ENCODE results near the gene KLC1.
"Not testable (repeated sequence)": the region's sequence is repeated elsewhere in the genome, so short reads cannot be mapped to it uniquely, and the experiment has no call there.

Gene KLC1

DNA sequence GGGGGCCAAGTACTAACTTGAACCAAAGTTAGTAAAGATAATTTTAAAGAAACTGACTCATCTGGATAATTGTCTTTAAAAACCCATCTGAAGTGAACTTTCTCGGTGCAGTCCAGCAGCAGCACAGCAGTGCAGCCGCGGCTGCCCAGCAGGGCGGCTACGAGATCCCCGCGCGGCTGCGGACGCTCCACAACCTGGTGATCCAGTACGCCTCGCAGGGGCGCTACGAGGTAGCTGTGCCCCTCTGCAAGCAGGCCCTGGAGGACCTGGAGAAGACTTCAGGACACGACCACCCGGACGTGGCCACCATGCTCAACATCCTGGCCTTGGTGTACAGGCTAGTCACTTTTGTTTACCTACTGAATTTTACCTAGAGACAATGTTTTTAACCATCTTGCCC is 33.6 kb downstream of the KLC1 start:
- no peak for DNase-seq

DNA sequence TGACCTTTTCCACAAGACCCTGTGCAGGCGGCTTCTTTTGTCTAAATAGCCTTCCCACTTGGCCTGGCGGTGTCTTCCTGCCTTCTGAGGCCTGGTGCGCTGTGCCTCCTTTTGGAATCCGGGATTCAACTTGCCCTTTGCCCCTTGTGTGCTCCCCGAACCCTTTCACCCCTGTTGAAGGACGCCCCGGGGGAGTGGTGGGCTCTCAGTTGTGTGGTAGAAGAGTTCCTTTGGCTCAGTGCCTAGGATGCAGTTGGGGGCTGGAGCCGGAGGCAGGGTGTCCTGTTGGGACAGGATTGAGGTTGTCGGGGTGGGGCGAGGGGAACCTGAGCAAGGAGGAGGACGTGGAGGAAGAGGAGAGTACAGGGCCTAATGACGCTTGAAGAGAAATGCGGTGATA is 34.5 kb downstream of the KLC1 start:
- DNase-seq = no peak

DNA sequence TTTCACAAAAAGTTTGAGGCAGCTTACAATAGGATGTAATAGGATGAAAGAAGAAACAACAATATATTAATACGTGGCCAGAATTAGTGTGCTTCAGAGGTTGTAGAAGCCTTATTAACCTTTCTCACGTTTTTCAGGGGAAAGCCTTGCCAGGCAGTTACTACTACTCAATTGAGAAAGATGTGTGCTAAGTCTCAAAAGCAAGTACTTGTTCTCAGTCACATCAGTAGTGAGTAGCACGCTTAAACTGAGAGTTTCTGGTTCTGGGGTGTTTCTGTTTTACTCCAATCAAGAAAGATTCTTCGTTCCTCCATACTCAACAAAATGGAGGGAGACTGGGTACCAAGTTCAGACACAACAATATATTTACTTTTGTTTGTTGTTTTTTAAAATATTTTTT is 38.7 kb downstream of the KLC1 start:
- no peak for DNase-seq

DNA sequence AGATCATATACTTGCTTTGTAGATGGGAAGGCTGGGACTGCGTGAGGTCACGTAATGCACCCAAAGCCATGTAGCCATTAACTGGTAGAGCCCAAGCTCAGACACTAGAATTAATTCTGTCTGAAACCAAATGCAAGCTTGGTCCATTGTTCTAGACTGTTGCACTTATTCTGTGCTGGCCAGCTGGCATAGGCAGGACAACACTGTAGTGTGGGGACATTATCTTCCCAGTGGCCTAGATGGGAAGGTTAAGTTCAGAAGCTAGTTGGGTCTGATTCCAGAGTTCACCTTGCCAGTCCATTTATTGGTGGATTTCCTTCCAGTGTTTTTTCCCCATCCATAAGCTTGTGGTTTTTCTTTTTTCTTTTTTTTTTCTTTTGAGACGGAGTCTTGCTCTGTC is 39.1 kb downstream of the KLC1 start:
- DNase-seq = no peak

DNA sequence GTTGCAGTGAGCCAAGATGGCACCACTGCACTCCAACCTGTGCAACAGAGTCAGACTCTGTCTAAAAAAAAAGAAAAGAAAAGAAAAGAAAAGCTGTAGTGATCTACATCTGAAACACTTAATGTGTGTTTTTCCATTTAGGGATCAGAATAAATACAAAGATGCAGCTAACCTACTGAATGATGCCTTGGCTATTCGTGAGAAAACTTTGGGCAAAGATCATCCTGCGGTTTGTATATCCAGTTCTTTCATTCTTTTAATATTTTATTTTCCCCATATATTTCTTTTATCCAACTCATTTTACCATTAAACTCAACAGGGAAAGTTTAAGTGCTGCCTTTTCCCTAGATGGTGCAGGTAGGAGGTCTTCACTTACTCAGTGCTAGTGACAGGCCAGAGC is 40.4 kb downstream of the KLC1 start:
- DNase-seq = no peak

DNA sequence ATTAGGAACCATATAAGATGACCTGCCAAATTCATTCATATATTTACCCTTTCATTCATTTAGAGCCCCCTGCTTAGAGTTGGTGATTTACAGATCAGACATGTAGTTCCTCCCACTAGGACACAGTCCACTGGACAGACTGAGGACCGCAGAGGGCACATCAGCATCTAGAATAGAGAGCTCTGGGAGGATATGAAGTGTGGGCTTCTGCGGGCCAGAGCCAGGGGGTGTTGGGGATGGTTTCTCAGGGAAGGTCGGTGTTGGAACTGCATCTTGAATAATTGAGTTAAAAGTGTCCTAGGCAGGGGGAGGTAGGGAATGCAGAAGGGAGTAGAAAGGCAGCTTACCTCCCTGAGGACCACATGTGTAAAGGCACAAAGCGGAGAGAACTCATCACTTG is 42.9 kb downstream of the KLC1 start:
- no peak for DNase-seq

DNA sequence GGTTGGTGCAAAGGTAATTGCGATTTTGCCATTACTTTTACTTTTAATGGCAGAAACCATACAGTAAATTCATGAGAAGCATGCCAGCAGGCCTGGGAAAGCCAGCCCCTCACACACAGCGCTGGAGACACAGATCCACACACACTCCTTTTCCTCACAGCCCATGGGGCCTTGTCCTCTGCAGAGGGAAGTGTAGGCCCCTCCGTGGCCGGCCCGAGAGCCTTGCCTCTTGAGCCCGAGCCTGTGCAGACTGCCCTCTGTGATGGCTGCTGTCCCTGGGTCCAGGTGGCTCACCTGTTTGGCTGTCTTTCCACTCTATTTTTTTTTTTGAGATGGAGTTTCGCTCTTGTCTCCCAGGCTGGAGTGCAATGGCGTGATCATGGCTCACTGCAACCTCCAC is 46.9 kb downstream of the KLC1 start:
- DNase-seq = no peak

DNA sequence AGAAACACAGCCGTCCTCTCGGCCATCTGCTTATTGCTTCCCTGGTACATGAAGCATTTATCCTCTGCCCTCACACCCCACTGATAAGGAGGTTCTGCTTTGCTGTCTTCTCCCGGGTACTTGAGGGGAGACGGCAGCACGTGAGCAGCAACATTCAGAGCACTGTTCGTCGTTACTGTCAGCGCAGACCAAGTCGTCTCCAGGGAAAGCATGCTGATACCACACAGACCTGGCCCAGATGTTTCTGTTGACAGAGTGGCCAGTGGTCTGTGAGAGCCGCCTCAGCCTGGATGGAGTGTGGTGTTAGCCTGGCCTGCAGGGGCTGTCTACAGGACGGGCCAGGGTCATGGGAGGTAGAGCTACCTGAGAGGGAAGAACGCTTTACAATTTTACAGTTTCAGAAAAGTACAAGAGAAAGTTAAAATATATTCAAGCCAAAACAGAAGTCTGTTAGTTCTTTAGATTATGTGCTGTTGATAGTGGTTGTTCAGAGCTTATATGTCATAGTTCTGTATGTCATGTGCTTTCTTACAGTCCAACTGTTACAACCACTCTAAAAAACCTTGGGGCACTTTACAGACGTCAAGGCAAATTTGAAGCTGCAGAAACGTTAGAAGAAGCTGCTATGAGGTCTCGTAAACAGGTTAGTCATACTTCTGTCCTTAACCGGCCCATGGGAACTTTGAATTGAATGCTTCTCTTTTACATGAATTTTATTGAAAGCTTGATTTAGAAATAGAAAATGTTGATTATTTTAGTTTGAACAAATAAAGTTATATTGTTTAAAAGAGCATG is 48.1 kb downstream of the KLC1 start:
- DNase-seq = no peak

DNA sequence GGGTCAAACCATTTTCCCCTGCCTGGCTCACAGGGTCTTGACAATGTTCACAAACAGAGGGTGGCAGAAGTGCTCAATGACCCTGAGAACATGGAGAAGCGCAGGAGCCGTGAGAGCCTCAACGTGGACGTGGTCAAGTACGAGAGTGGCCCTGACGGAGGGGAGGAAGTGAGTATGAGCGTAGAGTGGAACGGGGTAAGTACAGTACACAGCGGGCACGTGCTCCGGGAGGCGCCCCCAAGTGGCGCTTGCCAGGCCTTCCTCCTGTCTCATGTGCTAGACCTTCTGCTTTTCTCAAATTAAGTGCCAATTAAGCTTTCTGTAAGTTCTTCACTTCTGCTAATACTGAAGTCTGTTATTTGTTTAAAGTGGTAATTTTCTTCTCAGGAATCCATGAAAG is 50.3 kb downstream of the KLC1 start:
- no peak for DNase-seq

DNA sequence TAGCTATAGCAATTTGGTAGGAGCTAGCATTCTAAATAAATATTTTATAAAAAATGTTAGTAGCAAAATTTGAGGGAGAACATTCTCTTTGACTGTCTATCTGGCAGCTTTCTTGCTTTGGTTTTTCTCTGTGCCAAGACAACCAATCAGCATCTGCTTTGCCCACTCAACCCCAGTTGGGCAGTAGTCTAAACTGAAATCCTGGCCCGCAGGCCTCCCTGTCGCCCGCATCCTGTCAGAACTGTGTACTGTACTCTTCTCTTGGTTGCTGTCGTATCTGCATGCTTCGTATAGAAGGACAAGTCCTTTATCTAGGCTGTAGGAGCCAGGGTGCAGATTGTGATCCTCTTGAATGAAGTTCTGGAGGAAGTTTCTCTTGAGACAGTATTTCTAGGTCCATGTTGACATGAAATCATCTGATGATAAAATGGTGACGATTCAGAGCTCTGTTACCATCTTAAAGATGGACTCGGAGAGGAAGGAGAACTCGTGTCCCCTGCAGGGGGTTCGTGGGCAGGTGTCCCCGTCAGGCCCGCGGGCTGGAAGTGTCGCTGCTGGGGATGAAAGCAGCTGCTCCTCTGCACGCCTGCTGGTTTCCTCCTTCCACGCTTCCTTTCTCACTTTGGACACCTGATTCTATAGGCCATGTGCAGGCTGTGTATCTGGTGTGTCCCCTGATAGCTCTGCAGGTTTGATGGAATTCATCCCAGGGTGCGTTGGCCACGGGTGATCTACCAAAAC is 51.6 kb downstream of the KLC1 start:
- no peak for DNase-seq

DNA sequence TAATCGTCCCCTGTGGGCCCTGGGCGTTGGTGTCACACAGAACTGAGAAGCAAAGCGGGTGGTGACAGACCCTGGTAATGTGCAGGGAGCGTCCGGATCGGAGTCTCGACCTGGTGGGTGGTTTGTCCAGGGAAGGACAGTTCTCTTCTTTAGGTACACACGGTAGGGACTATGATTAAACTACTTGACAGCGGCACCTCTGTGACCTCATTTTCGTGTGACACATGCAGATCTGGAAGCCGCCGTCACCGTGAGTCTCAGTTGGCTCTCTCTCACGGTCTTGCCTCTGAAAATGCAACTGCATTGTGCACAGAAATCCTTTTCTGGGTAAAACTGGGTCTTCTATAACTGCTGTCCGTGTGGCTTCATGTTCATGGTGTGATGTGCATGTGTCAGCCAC is 54.1 kb downstream of the KLC1 start:
- DNase-seq = no peak

DNA sequence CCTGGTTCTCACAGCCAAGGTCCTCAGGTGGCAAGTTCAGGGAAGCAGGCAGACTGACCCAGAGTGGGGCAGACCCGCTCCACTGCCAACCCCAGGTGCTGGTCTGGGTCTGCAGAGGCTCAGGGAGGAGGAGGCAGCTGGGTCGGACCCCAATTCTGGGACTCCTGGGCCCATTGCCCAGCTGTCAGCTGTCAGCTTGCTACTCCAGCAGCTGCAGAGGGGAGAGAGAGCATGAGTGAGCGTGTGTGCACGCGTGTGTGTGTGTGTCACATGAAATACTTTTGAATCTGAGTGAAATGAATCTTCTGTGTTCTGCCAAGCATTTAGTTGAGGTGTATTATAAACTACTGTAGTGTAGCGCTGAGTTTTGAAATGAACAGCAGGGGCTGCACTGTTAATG is 55.5 kb downstream of the KLC1 start:
- DNase-seq = no peak

DNA sequence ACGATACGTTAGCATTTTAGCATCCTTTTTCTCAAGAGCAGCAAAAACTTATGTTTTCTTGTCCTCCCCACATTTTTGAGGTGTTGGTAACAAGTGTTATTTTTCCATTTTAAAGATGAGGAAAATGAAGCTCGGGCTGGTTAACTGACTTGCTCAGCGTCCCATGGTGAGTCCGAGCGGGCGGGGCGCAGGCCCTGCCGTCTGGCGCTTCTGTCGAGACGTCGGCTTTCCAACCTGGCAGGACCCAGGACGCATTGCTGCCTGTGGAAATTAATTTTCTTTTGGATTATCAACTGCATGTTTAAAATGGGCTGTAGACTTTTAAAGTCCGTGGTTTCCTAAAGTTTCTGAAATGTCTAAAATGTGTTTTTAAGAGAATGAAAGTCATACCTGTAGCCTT is 55.9 kb downstream of the KLC1 start:
- no peak for DNase-seq

DNA sequence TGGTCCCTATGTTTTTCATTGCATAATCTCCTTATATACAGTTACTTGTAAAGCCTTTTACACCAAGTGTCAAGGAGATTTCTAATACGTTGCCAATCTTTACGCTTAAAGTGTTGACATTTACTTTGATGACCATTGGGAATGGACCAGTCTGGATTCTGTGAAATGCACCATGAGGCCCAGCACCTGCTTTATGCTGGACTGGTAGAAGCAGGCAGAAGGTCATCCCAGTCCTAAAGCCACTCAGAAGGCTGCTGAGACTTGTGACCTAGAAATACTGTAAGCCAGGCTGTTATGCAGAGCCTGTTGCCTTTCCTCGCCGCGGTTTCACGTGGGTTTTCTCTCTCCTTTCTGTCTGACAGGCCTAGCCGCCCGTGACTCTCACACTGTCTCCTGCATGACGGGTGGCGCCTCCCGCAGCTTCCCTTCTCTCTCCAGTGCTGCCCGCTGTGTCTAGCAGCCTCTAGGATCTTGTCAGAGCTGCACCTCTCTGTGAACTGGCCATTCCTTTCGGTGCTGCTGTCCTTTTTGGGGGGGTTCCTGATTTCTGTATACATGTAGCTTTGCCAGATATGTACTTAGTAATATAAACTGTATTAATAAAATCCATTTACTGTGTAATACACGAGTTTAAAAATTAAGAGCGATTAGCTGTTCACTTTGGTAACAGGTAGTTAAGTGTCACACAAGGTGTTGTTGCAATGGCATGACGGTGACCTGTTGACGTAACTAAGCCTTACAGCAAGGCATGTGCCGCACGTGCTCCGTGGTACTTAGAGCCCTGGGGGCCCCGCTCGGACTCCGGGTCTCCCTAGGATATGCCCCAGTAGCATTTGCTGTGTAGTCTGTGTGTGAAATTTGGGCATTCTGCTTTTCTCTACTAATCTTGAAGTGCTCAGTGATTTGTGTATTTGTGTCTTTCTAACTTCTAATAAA is 56.5 kb downstream of the KLC1 start:
- no peak for DNase-seq

DNA sequence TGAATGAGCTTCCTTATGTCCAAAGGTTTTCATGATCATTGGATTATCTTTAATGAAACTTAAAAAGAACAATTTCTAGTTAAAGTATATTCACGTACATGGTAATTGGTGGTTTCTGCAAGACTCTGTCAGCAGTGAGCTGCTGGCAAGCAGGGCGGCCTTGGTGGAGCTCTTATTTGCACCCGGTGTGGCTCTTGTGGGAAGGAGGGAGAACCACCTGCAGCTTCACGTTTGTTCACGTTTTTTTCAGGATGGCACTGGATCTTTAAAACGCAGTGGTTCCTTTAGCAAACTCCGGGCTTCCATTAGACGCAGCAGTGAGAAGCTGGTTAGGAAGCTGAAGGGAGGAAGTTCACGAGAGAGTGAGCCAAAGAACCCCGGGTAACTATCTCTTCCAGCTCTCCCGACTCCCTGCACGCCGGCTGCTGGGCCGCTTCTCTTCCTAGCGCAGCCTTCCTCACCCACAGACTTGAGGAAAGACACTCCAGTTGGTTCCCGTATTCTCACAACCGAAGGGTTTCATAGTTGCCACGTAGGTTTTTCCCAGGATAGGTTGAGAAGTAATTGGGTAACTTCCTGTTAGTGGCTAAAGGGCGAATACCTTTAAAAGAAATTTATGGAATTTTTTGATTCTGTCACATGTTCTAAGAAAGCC is 57.9 kb downstream of the KLC1 start:
- no peak for DNase-seq

DNA sequence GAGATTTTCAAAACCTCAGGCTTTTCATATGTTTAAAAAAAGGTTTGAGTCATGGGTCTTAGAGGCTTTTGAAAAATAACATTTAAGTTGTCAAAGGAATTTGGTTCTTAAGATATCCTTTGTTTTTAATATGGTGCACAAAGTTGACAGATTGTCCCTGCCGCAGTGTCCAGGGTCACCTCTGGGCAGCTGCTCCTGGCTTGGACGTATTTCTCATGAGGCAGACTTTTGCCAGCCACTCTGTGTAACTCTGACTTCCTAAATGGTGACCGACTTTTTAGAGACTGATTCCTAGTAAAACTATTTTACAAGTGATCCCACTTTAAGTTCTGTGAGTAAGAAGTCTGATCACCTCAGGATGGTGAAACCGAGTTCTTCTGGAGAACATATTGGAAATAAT is 58.7 kb downstream of the KLC1 start:
- DNase-seq = no peak

DNA sequence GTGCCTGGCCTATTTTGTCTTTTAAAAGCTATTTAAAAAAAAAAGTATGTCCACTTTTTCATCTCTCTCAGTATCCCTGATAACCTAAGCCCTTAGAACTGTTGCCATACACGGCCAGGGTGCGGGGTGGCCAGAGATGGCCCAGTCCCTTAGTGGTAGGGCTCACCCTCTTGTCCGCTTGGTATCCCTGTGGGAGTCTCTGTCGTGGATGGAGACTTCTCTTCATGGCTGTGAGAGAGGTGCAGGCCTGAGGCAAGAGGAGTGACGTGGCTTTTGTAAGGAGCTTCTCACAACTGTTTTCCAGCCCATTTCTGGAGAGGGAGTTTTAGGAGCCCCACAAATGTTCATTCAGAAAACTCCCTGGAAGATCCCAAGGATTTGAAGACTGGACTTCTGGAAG is 59.4 kb downstream of the KLC1 start:
- DNase-seq = no peak

DNA sequence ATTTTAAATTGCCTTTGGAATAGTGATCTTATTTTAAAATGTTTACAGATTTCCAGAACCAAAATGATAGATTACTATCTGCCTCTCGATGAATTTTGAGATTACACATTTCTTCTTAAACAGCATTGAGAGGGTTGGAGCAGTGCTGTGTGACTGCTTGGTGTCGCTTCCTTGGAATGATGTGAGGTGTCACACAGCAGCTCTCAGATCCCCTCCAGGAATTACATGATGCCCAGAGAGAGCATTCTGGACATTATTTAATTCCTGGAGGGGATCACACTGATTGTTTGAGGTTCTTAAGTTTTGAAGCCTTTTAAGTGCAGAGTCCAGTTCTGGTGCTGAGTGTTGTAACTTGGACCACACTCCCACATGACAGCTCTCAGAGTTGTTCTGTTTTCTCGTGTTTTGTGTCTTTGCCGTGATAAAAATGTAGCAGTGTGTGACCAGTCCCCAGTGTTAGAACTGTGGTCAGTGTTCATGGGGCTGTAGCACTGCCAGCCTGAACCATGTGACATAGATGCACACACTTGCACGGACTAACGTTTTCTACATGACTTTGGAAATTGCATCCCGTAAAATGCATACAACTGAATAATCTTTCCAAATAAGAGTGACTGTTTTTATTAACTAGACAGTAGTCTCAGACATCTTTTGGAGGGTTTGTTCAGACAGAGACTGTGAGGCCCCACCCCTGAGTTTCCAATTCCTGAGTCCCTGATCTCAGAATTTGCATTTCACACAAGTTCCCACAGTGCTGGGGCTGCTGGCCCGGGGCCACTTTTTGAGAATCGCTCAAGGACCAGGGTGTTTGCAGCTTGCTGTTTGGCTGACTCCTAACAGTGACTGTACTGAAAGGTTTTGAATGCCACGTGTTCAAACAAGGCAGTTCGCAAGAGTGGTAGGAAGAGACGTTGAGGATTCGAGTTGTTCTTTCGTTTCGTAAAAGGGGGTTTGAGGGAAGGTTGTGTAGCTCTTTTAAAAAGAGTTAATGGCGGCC is 60.2 kb downstream of the KLC1 start:
- no peak for DNase-seq

DNA sequence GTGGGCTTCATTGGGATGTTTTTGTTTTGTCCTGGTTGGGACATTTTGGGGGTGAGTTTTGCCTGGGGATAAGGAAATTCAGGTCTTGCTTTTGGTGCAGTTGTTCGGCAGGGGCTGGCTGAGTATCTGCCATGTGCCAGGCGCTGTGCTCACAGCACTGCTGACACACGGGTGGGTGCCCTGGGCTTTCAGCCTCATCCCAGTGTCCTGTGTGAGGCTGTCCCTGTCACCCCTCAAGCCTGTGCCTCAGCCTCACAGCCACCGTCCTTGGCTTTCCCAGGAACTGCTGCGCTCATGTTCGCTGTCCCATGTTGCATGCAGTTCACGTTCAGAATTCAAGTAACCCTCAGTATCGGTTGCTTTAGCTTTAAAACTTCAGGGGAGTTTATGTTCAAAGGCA is 61.3 kb downstream of the KLC1 start:
- no peak for DNase-seq

DNA sequence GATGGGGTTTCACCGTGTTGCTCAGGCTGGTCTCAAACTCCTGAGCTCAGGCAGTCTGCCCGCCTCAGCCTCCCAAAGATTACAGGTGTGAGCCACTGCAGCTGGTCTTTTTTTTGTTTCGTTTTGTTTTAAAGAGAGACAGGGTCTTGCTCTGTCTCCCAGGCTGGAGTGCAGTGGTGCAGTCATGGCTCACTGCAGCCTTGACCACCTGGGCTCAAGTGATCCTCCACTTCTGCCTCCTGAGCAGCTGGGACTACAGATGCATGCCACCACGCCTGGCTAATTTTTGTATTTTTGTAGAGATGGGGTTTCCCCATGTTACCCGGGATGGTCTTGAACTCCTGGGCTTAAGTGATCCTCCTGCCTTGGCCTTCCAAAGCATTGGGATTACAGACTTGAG is 62.6 kb downstream of the KLC1 start:
- DNase-seq = not testable (repeated sequence)

DNA sequence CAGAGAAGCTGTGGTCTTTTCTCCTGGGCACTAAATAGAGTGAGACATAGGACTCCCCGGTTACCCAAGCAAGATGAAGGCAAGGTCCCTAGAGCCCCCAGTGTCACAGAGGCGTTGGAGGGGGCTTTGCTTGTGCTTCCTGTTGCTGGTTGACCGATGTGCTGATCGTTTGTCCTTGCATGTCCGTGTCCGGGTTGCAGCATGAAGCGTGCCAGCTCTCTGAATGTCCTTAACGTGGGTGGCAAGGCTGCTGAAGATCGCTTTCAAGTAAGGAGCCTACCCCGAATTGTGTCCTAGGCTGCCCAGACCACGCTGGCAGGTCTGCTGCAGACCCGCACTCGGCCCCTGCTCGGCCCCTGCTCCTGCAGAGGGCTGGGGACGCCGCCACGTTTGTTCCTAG is 63.1 kb downstream of the KLC1 start:
- no peak for DNase-seq

DNA sequence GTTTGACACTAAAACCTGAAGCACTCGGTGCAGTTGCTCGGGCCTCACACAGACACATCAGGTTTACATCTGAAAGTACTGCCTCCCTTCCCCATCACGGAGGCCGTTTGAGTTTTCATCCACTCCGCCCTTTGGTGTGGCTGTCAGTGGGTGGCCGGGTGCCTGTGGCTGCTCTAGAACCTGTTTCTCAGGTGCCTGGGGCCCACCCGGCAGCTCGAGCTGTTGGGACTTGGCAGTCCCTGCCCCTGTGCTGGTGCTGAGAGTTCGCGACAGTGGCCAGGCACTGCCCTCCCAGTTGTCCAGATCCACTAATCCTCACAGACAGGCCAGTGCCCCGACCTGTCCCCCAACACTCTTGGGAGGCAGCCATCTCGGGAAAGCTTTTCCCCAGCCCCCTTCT is 63.9 kb downstream of the KLC1 start:
- DNase-seq = no peak
